ENCODE data around the gene PRAMEF33.
"Not testable (repeated sequence)": the region's sequence is repeated elsewhere in the genome, so short reads cannot be mapped to it uniquely, and the experiment has no call there.

Gene PRAMEF33

GRCh38 chr1:13303239-13303638 is at the start of gene PRAMEF33:
TSS of gene PRAMEF33 (plus strand) at chr1:13303539. CDS start at chr1:13305955, 2,416 bp downstream.
- not testable (repeated sequence) for DNase-seq (ENCODE audit: low spot score)

DNA sequence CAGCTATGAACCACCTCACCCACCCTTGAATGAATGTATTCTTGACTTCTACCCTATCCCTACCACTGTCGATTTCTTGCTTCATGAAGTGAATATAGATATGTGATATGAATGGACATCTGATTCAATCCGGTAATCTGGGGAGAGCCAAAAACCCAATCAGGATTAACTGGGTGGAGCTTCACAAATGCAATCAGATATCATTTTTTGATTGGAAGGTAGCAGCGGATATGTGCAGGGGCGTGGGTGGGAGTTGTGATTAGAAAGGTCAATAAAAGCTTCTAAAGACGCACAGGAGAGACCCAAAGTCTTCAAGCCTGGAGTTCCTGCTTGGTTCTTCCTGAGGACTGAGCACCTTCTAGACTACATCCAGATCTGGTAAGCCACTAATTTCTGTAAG is 49.4 kb upstream of the PRAMEF33 start, which contains the start of gene PRAMEF5:
PRAMEF5 (plus strand) TSS at position 301 of the 400 bp plus-strand sequence. CDS start 5,071 bp downstream, outside the sequence.
- not testable (repeated sequence) for DNase-seq (ENCODE audit: low spot score)

DNA sequence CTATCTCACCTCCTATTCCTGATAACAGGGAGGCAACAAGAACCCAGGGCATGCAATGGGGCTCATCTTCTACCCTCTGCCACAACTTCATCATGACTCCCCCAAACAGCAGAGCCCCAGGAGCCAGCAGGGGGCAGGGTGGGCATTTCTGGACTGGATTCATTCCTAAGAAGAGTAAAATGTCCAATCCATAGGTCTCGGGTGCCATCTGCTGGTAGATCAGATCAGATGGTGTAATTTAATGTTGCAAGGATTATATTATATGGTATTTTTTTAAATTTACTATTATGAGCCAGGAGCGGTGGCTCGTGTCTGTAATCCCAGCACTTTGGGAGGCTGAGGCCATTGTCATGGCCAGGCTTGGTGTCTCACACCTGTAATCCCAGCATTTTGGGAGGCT is 38.2 kb upstream of the PRAMEF33 start:
- not testable (repeated sequence) for DNase-seq (ENCODE audit: low spot score)

DNA sequence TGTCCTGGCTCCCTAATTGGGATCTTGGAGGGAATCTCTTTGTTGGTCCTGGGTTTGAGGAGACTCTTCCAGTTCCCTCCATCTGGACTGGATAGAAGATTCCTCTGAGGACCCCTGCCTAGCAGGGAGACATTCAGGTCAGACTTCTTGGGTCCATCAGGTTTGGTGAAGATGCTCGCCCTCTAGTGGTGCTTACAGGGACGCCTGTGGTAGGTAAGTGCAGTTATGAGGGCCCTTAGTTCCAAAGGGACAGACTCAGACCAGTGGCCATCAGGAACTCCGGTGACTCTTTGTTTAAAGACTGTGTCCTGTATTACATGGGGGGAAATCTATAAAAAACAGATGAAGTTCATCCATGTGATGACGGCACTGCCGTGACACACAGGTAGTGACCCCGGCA is 26.3 kb upstream of the PRAMEF33 start:
- not testable (repeated sequence) for DNase-seq (ENCODE audit: low spot score)

DNA sequence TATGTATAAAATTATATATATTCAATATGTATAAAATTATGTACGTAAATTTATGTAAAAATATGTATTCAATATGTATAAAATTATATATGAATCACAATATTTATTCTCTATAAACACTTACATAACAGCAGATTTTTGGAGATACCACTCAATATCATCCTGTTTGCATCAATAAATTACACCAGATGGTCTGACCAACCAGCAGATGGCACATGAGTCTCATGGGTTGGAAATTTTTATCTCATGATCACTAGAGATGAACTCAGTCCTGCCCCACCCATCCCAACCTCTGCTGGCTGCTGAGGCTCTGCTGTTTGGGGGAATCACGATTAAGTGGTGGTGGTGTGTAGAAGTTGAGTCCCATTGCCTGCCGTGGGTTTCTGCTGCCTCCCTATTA is 23.7 kb upstream of the PRAMEF33 start:
- not testable (repeated sequence) for DNase-seq (ENCODE audit: low spot score)

GRCh38 chr1:13285037-13285436 is 18.3 kb upstream of the PRAMEF33 start, which contains the start of gene PRAMEF8:
TSS of gene PRAMEF8 (minus strand) at chr1:13285137. CDS start at chr1:13284091, 1,046 bp downstream.
- DNase-seq (ENCODE audit: low spot score) = not testable (repeated sequence)

GRCh38 chr1:13289030-13289429 is 14.3 kb upstream of the PRAMEF33 start:
- not testable (repeated sequence) for DNase-seq (ENCODE audit: low spot score)

- DNase-seq (ENCODE audit: low spot score) = not testable (repeated sequence)
Observed at GRCh38 chr1:13297216-13297931, 6.0 kb upstream of the PRAMEF33 start.

DNA sequence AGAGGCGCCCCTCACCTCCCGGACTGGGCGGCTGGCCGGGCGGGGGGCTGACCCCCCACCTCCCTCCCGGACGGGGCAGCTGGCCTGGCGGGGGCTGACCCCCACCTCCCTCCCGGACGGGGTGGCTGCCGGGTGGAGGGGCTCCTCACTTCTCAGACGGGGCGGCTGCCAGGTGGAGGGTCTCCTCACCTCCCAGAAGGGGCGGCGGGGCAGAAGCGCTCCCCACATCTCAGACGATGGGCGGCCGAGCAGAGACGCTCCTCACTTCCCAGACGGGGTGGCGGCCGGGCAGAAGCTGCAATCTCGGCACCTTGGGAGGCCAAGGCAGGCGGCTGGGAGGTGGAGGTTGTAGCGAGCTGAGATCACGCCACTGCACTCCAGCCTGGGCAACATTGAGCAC is 4.6 kb upstream of the PRAMEF33 start:
- not testable (repeated sequence) for DNase-seq (ENCODE audit: low spot score)

DNA sequence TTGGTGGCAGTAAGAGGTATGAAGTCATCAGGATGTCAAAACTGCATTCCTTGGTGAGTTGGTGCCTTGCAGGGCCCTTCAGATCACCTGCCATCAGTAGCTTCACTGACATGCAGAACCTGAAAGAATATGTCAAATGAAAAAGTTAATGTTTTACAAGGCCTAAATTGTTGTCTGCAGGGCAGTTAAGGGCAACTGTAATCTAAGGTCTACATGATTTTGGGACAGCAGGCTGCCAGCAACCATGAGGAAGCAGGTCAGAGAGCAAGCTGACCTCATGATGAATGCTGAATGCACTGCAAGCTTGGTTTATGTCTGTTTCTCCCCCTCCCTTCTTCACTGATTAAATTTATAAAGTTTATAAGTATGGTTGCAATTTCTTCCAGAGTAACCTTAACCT is 1.1 kb upstream of the PRAMEF33 start:
- not testable (repeated sequence) for DNase-seq (ENCODE audit: low spot score)

DNA sequence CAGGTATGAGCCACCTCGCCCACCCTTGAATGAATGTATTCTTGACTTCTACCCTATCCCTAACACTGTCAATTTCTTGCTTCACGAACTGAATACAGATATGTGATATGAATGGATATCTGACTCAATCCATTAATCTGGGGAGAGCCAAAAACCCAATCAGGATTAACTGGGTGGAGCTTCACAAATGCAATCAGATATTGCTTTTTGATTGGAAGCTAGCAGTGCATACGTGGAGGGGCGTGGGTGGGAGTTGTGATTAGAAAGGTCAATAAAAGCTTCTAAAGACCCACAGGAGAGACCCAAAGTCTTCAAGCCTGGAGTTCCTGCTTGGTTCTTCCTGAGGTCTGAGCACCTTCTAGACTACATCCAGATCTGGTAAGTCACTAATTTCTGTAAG is 11.9 kb downstream of the PRAMEF33 start, which contains the start of gene PRAMEF15:
PRAMEF15 (plus strand) TSS at position 301 of the 400 bp plus-strand sequence. CDS start 2,827 bp downstream, outside the sequence.
- not testable (repeated sequence) for DNase-seq (ENCODE audit: low spot score)

GRCh38 chr1:13342496-13342895 is 39.2 kb downstream of the PRAMEF33 start:
- DNase-seq (ENCODE audit: low spot score) = not testable (repeated sequence)

DNA sequence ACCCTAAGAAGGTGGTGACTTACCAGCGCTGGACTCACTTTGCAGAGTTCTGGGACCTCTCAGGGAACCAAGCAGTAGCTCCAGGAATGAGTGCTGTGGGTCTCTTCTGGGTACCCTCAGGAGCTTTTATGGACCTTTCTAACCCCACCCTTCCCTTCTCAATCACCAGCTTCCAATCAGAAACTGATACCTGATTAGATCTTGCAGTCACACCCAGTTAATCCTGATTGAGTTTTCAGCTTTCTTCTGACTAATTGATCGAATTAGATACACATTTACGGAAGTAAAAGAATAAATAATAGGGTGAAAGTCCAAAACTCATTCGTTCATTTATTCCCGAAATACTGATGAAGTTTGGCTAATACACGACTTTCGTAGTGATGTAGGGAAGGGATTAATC is 43.7 kb downstream of the PRAMEF33 start, which contains the start of gene PRAMEF14:
PRAMEF14 (minus strand) TSS at position 101 of the 400 bp plus-strand sequence. CDS start 1,820 bp downstream, outside the sequence.
- not testable (repeated sequence) for DNase-seq (ENCODE audit: low spot score)

- not testable (repeated sequence) for DNase-seq (ENCODE audit: low spot score)
Observed at GRCh38 chr1:13353476-13353875, 50.1 kb downstream of the PRAMEF33 start.

DNA sequence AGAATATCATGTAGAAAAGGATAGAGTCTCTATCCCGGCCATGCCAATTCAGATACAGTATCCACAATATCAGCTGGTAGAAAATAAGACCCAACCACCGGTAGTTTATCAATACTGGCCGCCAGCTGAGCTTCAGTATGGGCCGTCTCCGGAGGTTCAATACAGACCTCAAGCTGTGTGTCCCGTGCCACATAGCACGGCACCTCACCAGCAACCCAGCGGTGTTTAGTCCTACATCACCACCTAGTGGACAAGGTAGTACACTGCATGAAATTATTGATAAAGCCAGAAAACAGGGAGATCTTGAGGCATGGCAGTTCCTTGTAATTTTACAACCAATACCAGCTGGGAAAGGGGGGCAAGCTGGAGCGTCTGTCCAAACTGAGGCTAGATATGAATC is 51.1 kb downstream of the PRAMEF33 start:
- DNase-seq (ENCODE audit: low spot score) = not testable (repeated sequence)

DNA sequence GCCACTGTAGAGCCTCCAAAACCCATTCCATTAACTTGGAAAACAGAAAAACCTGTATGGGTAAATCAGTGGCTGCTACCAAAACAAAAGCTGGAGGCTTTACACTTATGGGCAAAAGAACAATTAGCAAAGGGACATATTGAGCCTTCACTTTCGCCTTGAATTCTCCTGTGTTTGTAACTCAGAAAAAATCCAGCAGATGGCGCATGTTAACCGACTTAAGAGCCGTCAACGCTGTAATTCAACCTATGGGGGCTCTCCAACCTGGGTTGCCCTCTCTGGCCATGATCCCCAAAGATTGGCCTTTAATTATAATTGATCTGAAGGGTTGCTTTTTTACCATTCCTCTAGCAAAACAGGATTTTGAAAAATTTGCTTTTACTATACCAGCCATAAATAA is 53.4 kb downstream of the PRAMEF33 start:
- peak; percentile 18 for DNase-seq (ENCODE audit: low spot score)

Data from kidney capillary endothelial cell (primary cell).